Mesodermal cell (in vitro differentiated cells): Measurements from ENCODE around the gene SLC22A6. TPM values are rescaled to one million over a fixed set of nuclear protein-coding genes. Genes with fewer than 3 reads are reported as not detected.

Source experiments
- H3K27ac ChIP-seq: 2 replicates; pipeline ENCODE4 v1.7.0; 2013; ENCODE audit warnings: mild to moderate bottlenecking, low read depth, low read length, moderate library complexity; ENCODE audit not compliant: severe bottlenecking
- H3K36me3 ChIP-seq: 2 replicates; pipeline ENCODE4 v1.7.1; 2013; ENCODE audit warnings: mild to moderate bottlenecking, low read length, moderate library complexity; ENCODE audit not compliant: control insufficient read depth, insufficient read depth
- H3K4me1 ChIP-seq: one replicate; pipeline ENCODE4 v1.7.1; 2013; ENCODE audit warnings: mild to moderate bottlenecking, low read length; ENCODE audit not compliant: insufficient read depth, control insufficient read depth, poor library complexity, severe bottlenecking
- H3K4me3 ChIP-seq: 2 replicates; pipeline ENCODE4 v1.7.0; 2013; ENCODE audit warnings: low read length, control low read depth, mild to moderate bottlenecking; ENCODE audit not compliant: insufficient read depth, poor library complexity, severe bottlenecking; ENCODE audit errors: extremely low read depth
- H3K9me3 ChIP-seq: 2 replicates; pipeline ENCODE4 v1.7.1; 2013; ENCODE audit warnings: mild to moderate bottlenecking, low read length, moderate library complexity; ENCODE audit not compliant: control insufficient read depth
- WGBS, 2 experiments: methylation state at CpG; one replicate each; pipeline ENCODE4 v1.1.5; 2013; ENCODE audit warnings: missing lambda C conversion rate in 2 of 2; ENCODE audit not compliant: insufficient coverage in 2 of 2; 5-methylcytosine and 5-hydroxymethylcytosine counted together
- polyA plus RNA-seq, 2 experiments: library from polyadenylated mRNA; stranded (reverse); fragments of 50-300 nt; gene quantifications; one replicate each; pipeline ENCODE4 v1.2.3, GENCODE V29; 2013

SLC22A6 gene
- polyA plus RNA-seq (2013, experiment 1 of 2), result not detected
- polyA plus RNA-seq (2013, experiment 2 of 2), result not detected

DNA sequence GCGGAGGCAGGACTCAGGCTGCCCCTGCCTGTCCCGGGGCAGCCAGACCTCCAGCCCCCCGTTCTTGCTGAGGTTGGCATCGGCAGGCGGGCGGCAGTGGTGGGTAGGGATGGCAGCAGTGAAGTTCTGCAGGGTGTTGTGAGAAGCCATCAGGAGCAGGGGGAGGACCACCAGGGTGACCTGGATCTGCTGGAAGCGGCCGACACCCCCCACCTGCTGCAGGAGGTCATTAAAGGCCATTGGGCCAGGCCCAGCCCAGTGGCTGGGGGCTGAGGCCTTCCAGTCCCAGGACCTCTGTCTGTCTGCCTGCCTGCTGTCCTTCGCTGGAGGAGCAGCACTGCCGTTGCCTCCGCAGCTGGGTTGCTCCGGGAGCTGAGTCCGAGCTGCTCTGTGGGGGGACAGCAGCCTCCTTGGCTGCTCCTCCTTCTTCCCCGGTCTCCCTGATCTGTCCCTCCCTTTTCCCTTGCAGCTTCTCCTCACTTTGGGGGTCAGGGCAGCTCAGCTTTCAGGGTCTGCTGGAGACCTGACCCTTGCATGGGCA lies at the start of gene SLC22A6:
Gene SLC22A6 (minus strand): TSS at position 517 of the 541 bp plus-strand sequence. CDS start 277 bp downstream, at position 240.
- H3K9me3 ChIP-seq, result no peaks in the 10 kb centered on the region
- no peak within 1 kb of the TSS for H3K27ac ChIP-seq
- no peak within 1 kb of the TSS for H3K4me3 ChIP-seq
- no peaks in the 10 kb centered on the region for H3K4me1 ChIP-seq
- H3K36me3 ChIP-seq, result no peaks in the 10 kb centered on the region
- WGBS, 2 experiments, result 70 to 71% methylated on average over 8 to 14 of the region's 14 CpGs

GRCh38 chr11:63032457-63032856 lies 47.7 kb upstream of the SLC22A6 start:
- Histone ChIP-seq H3K36me3 (no peaks in the 10 kb centered on the region), H3K4me3 (no peak overlapping the region), H3K27ac (no peak overlapping the region), H3K9me3 (no peaks in the 10 kb centered on the region), H3K4me1 (no peaks in the 10 kb centered on the region)
- WGBS, 2 experiments, result 89 to 91% methylated on average over 2 to 3 of the region's 4 CpGs

DNA sequence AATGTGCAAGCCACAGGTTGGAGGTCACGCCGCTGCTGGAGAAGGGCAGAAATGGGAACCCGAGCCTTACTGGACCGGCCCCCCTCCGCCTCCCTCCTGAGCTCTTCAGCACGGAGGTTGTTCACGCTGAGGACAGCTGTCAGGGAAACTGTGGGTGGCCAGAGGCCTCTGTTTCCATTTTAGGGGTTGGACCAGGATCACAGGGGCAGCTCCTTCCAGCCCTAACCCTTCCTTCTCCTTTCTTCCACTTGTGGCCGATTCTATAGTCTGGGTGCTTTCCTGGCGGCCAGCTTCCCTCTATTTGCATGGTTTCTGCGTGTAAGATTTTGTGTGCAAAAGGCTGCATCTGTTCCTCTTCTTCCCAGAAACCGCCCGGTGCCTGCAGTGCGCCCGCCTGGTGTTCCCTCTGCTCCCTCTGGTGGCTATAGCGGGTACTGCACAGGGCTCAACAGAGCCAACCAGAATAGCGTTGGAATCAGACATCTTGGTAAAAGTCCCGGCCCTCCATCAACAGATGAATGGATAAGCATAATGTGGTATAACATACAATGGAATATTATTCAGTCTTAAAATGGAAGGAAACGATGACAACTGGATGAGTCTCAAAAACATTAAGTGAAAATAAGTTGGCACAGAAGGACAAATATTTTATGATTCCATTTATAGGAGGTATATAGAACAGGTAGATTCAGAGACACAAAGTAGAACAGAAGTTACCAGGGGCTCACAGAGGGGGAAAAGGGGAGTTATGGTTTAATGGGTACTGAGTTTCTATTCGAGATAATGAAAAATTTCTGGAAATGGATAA lies 39.3 kb upstream of the SLC22A6 start:
- 24 to 27% methylated on average over 11 to 14 of the region's 19 CpGs for WGBS, 2 experiments
- no peaks in the 10 kb centered on the region for H3K36me3 ChIP-seq

DNA sequence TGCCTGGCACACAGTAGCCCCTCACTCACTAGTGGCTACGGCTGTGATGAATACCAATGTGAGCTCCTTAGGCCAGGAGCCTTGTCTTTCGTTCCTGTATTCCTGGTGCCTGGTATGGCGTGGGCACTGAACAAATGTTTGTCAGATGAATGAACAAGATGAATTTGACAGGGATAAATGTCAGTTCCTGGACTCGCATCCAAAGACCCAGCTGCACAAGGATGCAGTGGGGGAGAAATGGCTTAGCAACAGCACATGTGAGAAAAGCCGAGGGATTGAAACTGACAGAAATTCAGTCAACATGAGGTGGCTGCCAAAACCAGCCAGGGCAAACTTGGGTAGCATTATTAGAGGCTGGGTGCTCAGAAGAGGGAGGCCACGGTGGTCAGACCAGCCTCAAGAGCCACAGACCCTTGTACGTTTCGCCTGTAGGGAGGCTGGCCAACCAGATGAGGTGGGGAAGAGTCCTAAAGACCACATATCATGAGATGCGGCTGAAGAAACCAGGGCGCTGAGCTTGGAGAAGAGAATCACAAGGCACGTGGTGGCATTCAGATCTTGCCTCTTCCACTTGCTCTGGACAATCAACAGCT lies 38.6 kb upstream of the SLC22A6 start:
- WGBS, 2 experiments, result 90 to 92% methylated on average over 9 to 10 of the region's 11 CpGs
- no peak overlapping the region for H3K27ac ChIP-seq
- H3K36me3 ChIP-seq, result no peaks in the 10 kb centered on the region
- peaks cover 4% of the 10 kb centered on the region for H3K9me3 ChIP-seq
- peaks cover 9% of the 10 kb centered on the region for H3K4me1 ChIP-seq
- no peak overlapping the region for H3K4me3 ChIP-seq

More for the DNA sequence above, 39.3 kb upstream of the SLC22A6 start:
- Histone ChIP-seq H3K27ac (no peak overlapping the region), H3K9me3 (peaks cover 4% of the 10 kb centered on the region), H3K4me3 (no peak overlapping the region), H3K4me1 (peaks cover 7% of the 10 kb centered on the region)

DNA sequence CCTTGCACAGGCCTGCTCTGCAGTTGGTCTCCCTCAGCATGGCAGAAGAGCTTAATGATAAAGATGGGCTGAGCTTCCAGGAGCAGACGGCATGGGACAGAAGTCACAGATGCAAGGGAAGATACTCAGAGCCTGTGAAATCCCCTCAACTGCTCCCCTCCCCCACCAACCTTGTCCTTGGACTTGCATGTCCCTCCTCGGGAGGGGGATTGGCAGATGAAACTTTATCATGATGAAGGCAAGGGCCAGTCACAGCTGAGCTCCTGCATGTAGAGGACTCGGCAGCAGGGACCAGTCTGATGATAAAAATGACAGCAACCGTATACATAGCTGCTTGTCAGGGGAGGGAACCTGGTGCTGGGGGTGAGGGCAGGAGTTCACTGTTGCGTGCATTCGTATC lies 37.7 kb upstream of the SLC22A6 start:
- peaks cover 4% of the 10 kb centered on the region for H3K9me3 ChIP-seq
- WGBS, 2 experiments, result 81 to 88% methylated on average over 4 of the region's 6 CpGs
- no peak overlapping the region for H3K4me3 ChIP-seq
- H3K4me1 ChIP-seq, result peaks cover 9% of the 10 kb centered on the region
- no peak overlapping the region for H3K27ac ChIP-seq
- H3K36me3 ChIP-seq, result no peaks in the 10 kb centered on the region

- H3K27ac ChIP-seq, result no peak overlapping the region
- H3K4me3 ChIP-seq, result no peak overlapping the region
- H3K36me3 ChIP-seq, result no peaks in the 10 kb centered on the region
- peaks cover 9% of the 10 kb centered on the region for H3K4me1 ChIP-seq
- WGBS, 2 experiments, result 74 to 80% methylated on average over 22 to 23 of the region's 24 CpGs
- H3K9me3 ChIP-seq, result peaks cover 4% of the 10 kb centered on the region
Observed at GRCh38 chr11:63020671-63021291, 36.0 kb upstream of the SLC22A6 start.

- Histone ChIP-seq H3K9me3 (no peaks in the 10 kb centered on the region), H3K4me1 (peaks cover 9% of the 10 kb centered on the region), H3K4me3 (no peak overlapping the region), H3K36me3 (no peaks in the 10 kb centered on the region), H3K27ac (no peak overlapping the region)
- WGBS, 2 experiments, result 47 to 62% methylated on average over 4 to 5 of the region's 5 CpGs
Observed at GRCh38 chr11:63019506-63019905, 34.7 kb upstream of the SLC22A6 start.

GRCh38 chr11:63017306-63017974 lies 32.7 kb upstream of the SLC22A6 start:
- WGBS, 2 experiments, result 72 to 86% methylated on average over 7 to 8 of the region's 8 CpGs
- no peaks in the 10 kb centered on the region for H3K9me3 ChIP-seq
- no peak overlapping the region for H3K27ac ChIP-seq
- H3K4me3 ChIP-seq, result no peak overlapping the region
- peaks cover 9% of the 10 kb centered on the region for H3K4me1 ChIP-seq
- no peaks in the 10 kb centered on the region for H3K36me3 ChIP-seq

GRCh38 chr11:63015521-63016215 lies 30.9 kb upstream of the SLC22A6 start, which contains the start of gene SLC22A8:
SLC22A8 (minus strand) TSS chr11:63015841; CDS start chr11:63014958, 883 bp downstream.
- H3K4me3 ChIP-seq, result no peak within 1 kb of the TSS
- WGBS, 2 experiments, result 67 to 71% methylated on average over 17 of the region's 18 CpGs
- H3K4me1 ChIP-seq, result peaks cover 6% of the 10 kb centered on the region
- H3K9me3 ChIP-seq, result no peaks in the 10 kb centered on the region
- H3K36me3 ChIP-seq, result no peaks in the 10 kb centered on the region
- H3K27ac ChIP-seq, result no peak within 1 kb of the TSS
